Gastroesophageal sphincter (tissue), 4 donors: ENCODE results near the gene PACRG. TPM values are rescaled to one million over a fixed set of nuclear protein-coding genes. Genes with fewer than 3 reads are reported as not detected.

Experiments
- ATAC-seq: fragments of 150-250 bp; one replicate; pipeline ENCODE4 v1.9.1; 2016; ENCODE audit warnings: mild to moderate bottlenecking, moderate library complexity
- H3K27ac ChIP-seq, 4 donors: fragments of 200-600 bp; sonication (generic) in 3 of 4; 1 replicate in 3 of 4; 2 replicates in 1 of 4; pipeline ENCODE4 v1.5.1; 2016 to 2019
- H3K27me3 ChIP-seq: fragments of 200-600 bp; sonication (generic); one replicate; pipeline ENCODE4 v1.5.1; 2019
- H3K36me3 ChIP-seq, 2 donors: fragments of 200-600 bp; sonication (generic); one replicate each; pipeline ENCODE4 v1.5.1; 2019; ENCODE audit warnings: control low read depth in 1 of 2
- H3K4me1 ChIP-seq, 3 donors: fragments of 200-600 bp; sonication (generic); 1 replicate in 2 of 3; 2 replicates in 1 of 3; pipeline ENCODE4 v1.5.1; 2016 to 2019; ENCODE audit warnings: control low read depth in 2 of 3
- H3K4me3 ChIP-seq, 2 donors: fragments of 200-600 bp; sonication (generic); one replicate each; pipeline ENCODE4 v1.5.1; 2019; ENCODE audit warnings: mild to moderate bottlenecking in 1 of 2, moderate library complexity in 1 of 2
- H3K9me3 ChIP-seq, 3 donors: fragments of 200-600 bp; sonication (generic); one replicate each; pipeline ENCODE4 v1.5.1; 2017 to 2019; ENCODE audit warnings: control low read depth in 2 of 3
- EP300 ChIP-seq: sonication (generic); formaldehyde crosslinking; IDR thresholded peaks from one replicate; pipeline ENCODE4 v1.6.1; 2017; ENCODE audit warnings: antibody characterized with exemption, mild to moderate bottlenecking
- POLR2A ChIP-seq, 2 donors: fragments of 450-650 bp; IDR thresholded peaks; one replicate each; pipeline ENCODE4 v1.6.1; 2017; ENCODE audit warnings: antibody characterized with exemption in 2 of 2, mild to moderate bottlenecking in 2 of 2, moderate library complexity in 1 of 2
- POLR2AphosphoS5 ChIP-seq: sonication (generic); formaldehyde crosslinking; IDR thresholded peaks from one replicate; pipeline ENCODE4 v1.6.1; 2017; ENCODE audit warnings: antibody characterized with exemption
- WGBS, 2 donors: methylation state at CpG; one replicate each; pipeline ENCODE4 v1.1.5; 2018; ENCODE audit warnings: low coverage in 1 of 2; 5-methylcytosine and 5-hydroxymethylcytosine counted together
- total RNA-seq, 4 donors: library from RNA; depleted of rRNA; stranded (reverse); fragments of >200 nt; gene quantifications; one replicate each; pipeline ENCODE4 v1.1.0, GENCODE V29; 2016
- TF ChIP-seq, protein P1 (sequence below), 4 experiments: fragments of 200-600 bp in 2 of 4; fragments of 450-650 bp in 2 of 4; sonication (generic) in 1 of 4; IDR thresholded peaks; one replicate each; pipeline ENCODE4 v1.5.1; 2017 to 2019; ENCODE audit warnings: antibody characterized with exemption in 4 of 4, mild to moderate bottlenecking in 2 of 4, moderate library complexity in 2 of 4

PACRG gene
- total RNA-seq, 4 donors from 2014 or later = 1.0 to 7.0 TPM; not detected in 2

DNA sequence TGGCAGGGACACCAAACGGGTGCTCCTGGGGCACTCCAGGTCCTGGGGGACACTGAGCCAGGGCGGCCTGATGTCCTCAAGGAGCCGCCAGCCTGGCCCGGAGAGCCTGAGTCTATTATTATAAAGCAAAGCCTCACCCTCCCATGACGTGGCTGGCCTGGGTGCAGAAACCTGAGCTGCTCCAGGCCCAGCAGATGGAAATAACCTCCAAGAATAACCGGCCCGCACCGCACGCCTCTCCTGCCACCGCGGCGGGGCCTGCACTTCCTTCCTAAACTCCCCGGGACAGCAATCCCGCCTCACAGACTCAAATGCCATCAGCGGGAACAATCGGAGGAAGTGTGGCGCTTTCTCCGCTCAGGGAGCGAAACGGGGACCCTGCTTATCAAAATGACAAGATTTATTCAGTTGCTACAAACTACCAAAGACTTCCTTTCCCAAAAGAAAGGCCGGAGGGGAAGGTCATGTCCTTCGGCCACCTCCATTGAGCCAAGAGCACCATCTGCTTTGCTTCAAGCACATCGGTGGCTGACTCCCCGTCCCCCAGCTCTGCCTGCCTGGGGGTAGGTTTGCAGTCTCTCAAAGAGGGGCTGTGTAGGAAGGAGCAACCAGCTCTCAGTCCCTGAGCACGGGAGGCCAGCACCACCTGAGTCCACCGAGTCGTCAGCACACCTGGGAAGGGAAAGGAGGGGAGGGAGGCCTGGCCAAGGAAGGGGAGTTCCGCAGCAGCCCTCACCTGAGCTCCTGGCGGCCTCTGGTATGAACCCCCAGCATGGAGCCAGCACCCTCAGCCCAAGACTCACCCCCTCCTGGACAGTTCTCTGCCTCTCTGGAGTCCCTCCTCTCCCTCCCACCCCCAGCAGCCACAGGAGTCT, 608.1 kb downstream of the PACRG start:
- no peak overlapping the region for H3K4me3 ChIP-seq
- no peaks in the 10 kb centered on the region for H3K36me3 ChIP-seq
- peaks cover 0 to 30% (median 6%) of the 10 kb centered on the region in 3 donors for H3K4me1 ChIP-seq
- no peaks in the 10 kb centered on the region for H3K27me3 ChIP-seq
- no peaks in the 10 kb centered on the region for H3K9me3 ChIP-seq
- TF ChIP-seq, protein P1, sequence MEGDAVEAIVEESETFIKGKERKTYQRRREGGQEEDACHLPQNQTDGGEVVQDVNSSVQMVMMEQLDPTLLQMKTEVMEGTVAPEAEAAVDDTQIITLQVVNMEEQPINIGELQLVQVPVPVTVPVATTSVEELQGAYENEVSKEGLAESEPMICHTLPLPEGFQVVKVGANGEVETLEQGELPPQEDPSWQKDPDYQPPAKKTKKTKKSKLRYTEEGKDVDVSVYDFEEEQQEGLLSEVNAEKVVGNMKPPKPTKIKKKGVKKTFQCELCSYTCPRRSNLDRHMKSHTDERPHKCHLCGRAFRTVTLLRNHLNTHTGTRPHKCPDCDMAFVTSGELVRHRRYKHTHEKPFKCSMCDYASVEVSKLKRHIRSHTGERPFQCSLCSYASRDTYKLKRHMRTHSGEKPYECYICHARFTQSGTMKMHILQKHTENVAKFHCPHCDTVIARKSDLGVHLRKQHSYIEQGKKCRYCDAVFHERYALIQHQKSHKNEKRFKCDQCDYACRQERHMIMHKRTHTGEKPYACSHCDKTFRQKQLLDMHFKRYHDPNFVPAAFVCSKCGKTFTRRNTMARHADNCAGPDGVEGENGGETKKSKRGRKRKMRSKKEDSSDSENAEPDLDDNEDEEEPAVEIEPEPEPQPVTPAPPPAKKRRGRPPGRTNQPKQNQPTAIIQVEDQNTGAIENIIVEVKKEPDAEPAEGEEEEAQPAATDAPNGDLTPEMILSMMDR (IDR thresholded peaks at IDR 0.05) = no peak
- no peak for TF ChIP-seq EP300
- no peak for TF ChIP-seq POLR2A (IDR thresholded peaks at IDR 0.05)
- TF ChIP-seq POLR2AphosphoS5 = no peak
- 60% methylated on average over 2 to 5 of the region's 29 CpGs for WGBS, 2 donors
- ATAC-seq = peak; percentile 72
- peak overlapping the region in 3 of 4 donors; percentile 61 to 69 (median 63) for H3K27ac ChIP-seq

DNA sequence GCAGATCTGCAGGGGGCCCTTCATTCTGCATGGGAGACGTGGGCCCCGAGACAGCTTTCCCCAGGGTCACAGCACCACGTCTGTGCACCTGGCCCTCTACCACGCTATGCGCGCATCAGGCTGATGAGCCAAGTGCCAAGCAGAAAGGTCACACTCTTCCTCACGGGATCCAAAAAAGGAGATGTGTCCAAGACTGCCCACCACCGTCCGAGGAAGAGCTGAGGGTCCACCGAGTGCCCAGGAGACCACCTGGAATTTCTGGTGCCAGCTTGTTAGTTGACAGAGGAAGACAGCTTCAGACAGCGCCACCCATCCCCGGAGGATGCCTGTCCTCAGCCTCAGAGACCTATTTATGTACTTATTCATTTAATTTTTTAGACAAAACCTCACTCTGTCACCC, 609.2 kb downstream of the PACRG start:
- WGBS, 2 donors = 85 to 100% methylated on average over 2 to 7 of the region's 12 CpGs
- H3K36me3 ChIP-seq = no peaks in the 10 kb centered on the region
- no peak for TF ChIP-seq POLR2AphosphoS5
- TF ChIP-seq POLR2A (IDR thresholded peaks at IDR 0.05) = no peak
- TF ChIP-seq, protein P1 (IDR thresholded peaks at IDR 0.05) = no peak
- TF ChIP-seq EP300 = no peak
- no peaks in the 10 kb centered on the region for H3K27me3 ChIP-seq
- peaks cover 0 to 30% (median 6%) of the 10 kb centered on the region in 3 donors for H3K4me1 ChIP-seq
- no peak for ATAC-seq
- H3K4me3 ChIP-seq = no peak overlapping the region
- H3K9me3 ChIP-seq = no peaks in the 10 kb centered on the region
- H3K27ac ChIP-seq = no peak overlapping the region

DNA sequence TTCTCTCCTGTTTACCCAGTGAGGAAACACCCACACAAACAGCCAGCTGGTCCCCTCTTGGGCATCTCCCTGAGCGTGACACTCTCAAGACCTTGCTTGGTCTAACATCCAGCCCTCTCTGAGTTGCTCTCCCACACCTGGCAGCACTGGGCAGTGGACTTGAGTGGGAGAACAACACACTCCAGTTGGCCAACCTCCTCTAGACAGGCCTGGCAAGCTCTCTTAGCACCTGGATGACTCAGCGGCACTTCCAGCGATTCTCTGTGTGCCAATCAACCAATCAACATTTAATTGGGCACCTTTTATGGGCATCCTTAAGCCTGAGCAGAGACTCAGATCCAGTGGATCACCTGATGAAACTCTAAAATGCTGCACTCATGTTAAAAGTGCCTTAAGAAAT, 610.2 kb downstream of the PACRG start:
- ATAC-seq = no peak
- WGBS, 2 donors = 85% methylated on average over 2 of the region's 3 CpGs; no CpG with 5 or more reads in 1 of the 2 donors
- no peak overlapping the region for H3K4me3 ChIP-seq
- no peak overlapping the region for H3K27ac ChIP-seq
- H3K9me3 ChIP-seq = no peaks in the 10 kb centered on the region
- peaks cover 0 to 30% (median 6%) of the 10 kb centered on the region in 3 donors for H3K4me1 ChIP-seq
- TF ChIP-seq EP300 = no peak
- no peak for TF ChIP-seq POLR2A (IDR thresholded peaks at IDR 0.05)
- TF ChIP-seq POLR2AphosphoS5 = no peak
- TF ChIP-seq, protein P1 (IDR thresholded peaks at IDR 0.05) = no peak
- no peaks in the 10 kb centered on the region for H3K27me3 ChIP-seq
- H3K36me3 ChIP-seq = no peaks in the 10 kb centered on the region

DNA sequence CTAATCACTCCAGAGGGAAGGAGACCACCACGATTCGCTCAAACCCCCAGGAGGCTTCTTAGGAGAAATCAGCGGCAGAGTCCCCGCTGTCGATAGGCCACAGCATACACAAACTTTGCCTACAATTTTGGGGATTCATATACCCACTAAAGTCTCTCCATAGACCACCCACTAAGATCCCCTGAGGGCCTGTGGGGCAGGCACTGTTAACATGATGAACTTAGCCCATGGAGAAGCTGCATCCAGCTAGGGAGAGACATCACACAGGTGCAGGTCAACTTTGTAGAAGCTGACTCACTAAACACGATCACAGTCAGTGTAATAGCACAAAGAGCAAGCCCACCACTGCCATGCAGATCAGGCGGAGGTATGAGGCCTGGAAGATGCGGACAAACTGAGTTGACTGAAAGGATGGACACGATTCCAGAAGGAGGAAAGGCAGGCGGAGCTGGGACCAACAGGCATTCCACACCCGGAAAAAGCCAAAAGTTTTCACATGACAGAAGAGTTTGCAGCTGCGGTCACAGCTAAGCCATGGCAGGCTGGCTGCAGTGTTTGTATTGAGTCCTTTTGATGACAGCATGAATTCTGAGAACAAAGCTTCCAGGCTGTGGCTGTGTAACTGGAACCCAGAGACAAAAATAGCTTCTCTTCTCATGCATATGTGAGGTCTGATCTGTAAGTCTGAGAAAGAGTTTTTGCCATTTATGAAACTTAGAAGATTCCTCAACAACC, 611.1 kb downstream of the PACRG start:
- ATAC-seq = peak; percentile 24
- H3K9me3 ChIP-seq = no peaks in the 10 kb centered on the region
- peak overlapping the region in 2 of 4 donors; percentile 33 to 48 for H3K27ac ChIP-seq
- no peak overlapping the region for H3K4me3 ChIP-seq
- H3K36me3 ChIP-seq = no peaks in the 10 kb centered on the region
- no peaks in the 10 kb centered on the region for H3K27me3 ChIP-seq
- WGBS, 2 donors = 16 to 66% methylated on average over 5 to 12 of the region's 12 CpGs
- TF ChIP-seq POLR2AphosphoS5 (no peak), POLR2A (IDR thresholded peaks at IDR 0.05) (no peak), EP300 (no peak)
- TF ChIP-seq, protein P1 (IDR thresholded peaks at IDR 0.05) = no peak
- peaks cover 0 to 30% (median 6%) of the 10 kb centered on the region in 3 donors for H3K4me1 ChIP-seq
